Stimulated activated CD8-positive, alpha-beta memory T cell treated with anti-CD3 and anti-CD28 coated beads, Interleukin-15, amount 100 ng/mL, for 4 hours (primary cell): ENCODE results near the gene CAPZA1.
"Not testable (repeated sequence)": the region's sequence is repeated elsewhere in the genome, so short reads cannot be mapped to it uniquely, and the experiment has no call there.

Experiments
- DNase-seq, 2 donors: peaks; one replicate each; pipeline ENCODE4 v3.0.0-alpha.2; 2020; ENCODE audit warnings: low read depth in 2 of 2

Gene CAPZA1

DNA sequence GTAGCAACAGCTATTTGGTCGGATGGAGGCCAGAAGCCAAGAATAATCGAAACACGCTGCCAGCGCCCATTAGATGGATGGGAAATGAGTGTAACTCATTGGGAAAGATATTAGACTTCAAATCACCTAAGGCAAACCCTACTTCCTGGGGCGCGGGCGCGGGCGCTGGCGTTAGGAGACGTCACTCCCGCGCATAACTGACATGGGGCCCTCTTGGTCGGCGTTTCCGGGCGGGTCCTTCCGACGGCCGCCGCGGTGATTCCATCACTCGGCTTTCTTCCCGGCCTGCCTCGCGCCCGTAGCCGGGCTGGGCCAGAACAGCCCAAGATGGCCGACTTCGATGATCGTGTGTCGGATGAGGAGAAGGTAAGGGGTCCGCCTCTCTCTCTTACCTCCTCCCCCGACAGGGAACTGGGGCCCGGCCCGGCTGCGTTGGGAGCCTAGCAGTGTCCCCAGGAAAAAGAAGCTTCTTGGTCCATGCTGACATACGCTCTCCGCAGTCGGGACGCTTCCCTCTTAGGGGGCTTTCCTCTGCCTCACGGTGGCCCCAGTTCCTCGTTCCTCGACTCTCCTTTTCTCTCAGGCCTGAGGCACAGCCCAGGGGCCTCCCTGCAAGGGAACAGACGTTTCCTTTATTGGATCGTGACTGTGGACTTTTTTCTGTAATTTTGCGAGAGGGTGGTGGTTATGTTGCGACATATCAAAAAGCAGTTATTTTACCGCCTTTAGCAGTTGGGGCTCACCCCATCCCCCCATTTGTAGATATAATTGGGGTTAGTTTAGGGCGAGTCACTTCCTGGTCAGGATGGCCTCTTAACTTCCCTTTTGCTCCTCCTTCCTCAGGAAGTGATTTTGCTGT, at the start of gene CAPZA1:
Gene CAPZA1, plus strand, starts transcription at position 315 of the 859 bp plus-strand sequence. Its CDS starts 13 bp downstream, at position 328.
- peak; percentile 80 to 85 for DNase-seq

DNA sequence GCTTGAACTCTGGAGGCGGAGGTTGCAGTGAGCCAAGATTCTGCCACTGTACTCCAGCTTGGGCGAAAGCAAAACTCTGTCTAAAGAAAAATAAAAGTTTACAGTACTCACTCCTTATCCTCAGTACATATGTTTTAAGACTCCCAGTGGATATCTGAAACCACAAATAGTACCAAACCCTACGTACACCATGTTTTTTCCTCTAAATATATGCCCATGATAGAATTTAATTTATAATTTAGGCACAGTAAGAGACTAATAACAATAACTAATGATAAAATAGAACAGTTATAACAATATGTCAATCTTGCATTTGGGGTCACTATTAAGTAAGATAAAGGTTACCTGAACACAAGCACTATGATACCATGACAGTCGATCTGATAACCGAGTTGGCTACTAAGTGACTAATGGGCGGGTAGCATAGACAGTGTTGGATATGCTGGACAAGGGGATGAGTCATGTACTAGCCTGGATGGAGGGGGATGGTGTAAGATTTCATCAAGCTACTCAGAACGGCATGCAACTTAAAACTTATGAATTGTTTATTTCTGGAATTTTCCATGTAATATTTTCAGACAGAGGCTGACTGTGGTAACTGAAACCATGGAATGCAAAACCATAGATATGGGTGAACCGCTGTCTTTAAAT, 44.4 kb upstream of the CAPZA1 start:
- no peak for DNase-seq

DNA sequence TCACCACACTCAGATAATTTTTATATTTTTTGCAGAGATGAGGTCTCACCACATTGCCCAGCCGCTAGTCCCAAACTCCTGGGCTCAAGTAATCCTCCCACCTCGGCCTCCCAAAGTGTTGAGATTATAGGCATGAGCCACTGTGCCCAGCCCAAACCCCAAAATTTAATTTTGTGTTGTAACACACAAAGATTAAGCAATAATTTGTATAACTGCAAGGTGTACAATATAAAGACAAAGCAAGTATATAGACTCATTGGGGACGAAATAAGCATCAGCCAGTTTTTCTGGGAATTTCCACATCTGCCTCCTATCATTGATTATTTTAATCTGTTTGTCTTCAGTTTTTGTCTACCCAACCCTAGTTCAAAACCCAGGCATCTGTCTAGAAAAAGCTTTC, 43.4 kb upstream of the CAPZA1 start:
- DNase-seq = no peak

GRCh38 chr1:112579801-112580510, 39.7 kb upstream of the CAPZA1 start:
- no peak for DNase-seq

- DNase-seq = no peak
Measured at GRCh38 chr1:112581586-112582192, 37.9 kb upstream of the CAPZA1 start.

- DNase-seq = no peak
Measured at GRCh38 chr1:112583366-112583765, 36.3 kb upstream of the CAPZA1 start.

- no peak for DNase-seq
Measured at GRCh38 chr1:112589766-112590165, 29.9 kb upstream of the CAPZA1 start.

- DNase-seq = no peak
Measured at GRCh38 chr1:112594208-112594876, 25.3 kb upstream of the CAPZA1 start.

GRCh38 chr1:112599477-112599876, 20.2 kb upstream of the CAPZA1 start:
- no peak for DNase-seq

DNA sequence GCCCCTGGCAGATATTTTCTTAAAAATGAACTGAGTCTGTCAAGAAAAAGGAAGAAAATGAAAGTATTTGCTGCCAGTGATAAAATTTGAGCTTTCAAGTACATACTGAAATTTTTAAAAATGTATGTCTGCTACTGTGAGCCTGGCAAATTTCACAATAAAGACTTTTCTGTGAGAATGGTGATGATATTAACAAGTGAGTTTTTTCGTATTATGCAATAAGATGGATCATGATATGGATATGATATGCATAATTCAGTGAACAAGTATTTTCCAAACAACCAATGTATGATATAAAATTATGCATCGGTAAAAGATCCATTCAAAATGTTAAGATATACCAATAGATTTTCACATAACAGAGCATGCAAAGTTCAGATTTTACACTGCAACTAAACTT, 16.6 kb upstream of the CAPZA1 start:
- no peak for DNase-seq

DNA sequence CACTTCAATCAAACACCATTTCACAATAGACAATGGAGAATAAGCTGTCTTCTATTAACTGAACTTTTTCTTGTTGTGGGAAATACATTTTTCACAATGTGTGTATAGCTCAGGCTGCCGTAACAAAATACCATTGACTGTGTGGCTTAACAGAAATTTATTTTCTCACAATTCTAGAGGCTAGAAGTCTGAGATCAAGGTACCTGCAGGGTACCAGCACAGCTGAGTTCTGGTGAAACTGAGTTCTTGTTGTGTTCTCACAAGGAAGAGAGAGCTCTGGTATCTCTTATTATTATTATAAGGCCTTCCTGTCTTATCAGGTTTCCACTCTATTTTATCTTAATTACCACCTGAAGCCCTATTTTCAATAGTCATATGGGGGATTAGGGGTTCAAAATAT, 16.1 kb upstream of the CAPZA1 start:
- DNase-seq = no peak

DNA sequence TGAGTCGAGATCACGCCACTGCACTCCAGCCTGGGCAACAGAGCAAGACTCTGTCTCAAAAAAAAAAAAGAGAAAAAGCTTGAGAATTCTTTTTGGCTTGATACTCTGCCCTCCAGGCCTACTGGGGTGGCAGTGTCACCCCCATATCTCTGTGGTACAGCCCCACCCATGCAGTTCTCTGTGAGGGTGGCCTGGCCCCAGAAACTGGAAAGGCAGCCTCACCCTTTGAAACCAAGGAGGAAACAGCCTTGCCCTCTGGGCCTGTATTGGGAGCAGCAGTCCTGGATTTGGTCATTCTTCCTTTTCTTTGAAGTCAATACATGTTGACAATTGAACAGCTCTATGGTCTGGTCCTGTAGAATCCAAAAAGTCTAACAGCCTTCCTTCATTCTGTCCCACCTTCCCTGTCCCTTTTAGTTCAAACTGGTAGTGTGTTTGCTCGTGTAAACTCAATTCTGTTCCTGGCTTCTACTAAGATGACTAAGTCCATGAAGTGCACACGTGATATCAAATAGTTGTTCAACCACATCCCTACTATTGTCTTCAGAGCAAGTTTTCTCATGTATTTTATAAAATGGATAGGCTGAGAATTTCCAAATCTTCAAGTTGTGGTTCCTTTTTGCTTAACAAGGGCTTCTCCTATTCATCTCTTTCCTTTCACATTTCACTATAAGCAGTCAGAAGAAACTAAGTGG, 13.9 kb upstream of the CAPZA1 start:
- DNase-seq = no peak

DNA sequence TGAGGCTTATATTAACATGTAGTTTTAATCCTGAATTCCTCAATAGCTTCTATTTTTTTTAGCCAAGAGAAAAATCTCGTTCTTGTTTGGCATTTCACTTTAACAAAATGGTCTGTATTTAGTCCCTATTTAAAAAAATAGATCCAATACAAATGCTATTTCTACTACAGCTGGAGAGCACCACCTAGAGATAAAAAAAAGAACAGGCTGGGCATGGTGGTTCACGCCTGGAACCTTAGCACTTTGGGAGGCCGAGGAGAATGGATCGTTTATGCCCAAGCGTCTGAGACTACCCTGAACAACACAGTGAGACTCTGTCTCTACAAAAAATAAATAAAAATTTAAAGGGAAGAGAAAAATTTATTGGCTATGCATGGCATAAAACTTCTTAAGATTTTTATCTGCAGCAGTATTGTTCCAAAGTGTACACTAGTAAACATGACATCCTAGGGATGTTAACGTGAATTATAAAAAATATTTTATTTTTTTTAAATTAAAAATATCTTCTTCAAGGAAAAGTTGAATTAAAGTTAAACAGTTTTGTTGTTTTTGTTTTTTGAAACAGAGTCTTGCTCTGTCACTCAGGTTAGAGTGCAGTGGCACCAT, 5.1 kb upstream of the CAPZA1 start:
- DNase-seq = no peak

- no peak for DNase-seq
Measured at GRCh38 chr1:112618114-112618720, 1.4 kb upstream of the CAPZA1 start.

- peak; percentile 9 to 33 for DNase-seq
Measured at GRCh38 chr1:112618721-112619517, 713 bp upstream of the CAPZA1 start, which contains the start of gene ST7L. Gene ST7L, minus strand, starts transcription at chr1:112619141. Its CDS starts 28 bp downstream, at chr1:112619113.

DNA sequence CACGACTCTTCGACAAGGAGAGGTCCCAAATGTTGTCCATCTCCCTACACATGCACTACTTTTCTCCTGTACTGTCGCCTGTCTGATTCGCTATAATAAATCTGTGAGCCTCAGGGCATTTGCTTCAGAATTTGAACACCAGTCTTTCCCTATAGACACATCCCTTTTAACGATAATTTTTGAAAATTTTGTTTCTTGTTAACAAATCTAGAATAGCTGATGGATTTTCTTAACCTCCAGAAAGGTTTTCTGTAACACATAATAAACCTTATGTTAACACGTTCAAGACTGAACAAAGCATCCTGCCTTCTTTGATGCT, 704 bp downstream of the CAPZA1 start:
- DNase-seq = no peak

- DNase-seq = not testable (repeated sequence)
Measured at GRCh38 chr1:112624493-112624892, 4.9 kb downstream of the CAPZA1 start.

DNA sequence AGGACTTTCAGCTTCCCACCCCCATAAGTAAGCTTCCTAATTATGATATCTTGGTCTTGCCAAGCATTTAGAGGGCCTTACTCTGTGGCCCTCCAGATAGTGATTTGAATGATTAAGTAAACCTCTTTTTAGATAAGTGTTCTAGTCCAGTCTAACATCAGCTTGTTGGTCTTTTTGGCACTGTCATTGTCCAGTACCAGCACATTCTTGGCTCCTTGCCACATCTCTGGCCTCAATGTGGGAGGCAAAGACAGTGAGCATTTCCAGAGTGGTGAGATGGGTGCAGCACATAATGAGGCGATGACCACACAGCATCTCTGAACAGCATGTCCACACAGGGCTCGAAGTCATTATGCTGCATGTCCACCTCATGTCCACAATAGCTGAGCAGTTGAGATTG, 6.1 kb downstream of the CAPZA1 start:
- no peak for DNase-seq

DNA sequence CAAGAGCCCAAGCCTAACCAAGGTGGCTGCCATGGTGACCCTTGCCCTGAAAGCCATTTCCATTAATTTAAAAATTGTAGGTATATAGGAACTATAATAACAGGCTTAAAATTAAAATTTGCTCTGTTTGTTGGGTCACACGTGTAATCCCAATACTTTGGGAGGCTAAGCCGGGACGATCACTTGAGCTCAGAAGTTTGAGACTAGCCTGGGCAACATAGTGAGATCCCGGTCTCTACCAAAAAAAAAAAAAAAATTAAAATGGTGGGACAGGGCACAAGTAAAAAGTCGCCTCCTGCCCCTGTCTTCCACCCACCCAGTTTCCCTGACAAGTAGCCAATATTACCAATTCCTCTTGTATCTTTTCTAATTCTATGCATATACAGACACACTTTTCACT, 6.6 kb downstream of the CAPZA1 start:
- no peak for DNase-seq
